Mucosa of stomach (tissue), 1 donor: ENCODE data around the gene CCDC50.

ENCODE experiments used
- H3K27me3 ChIP-seq: one replicate; pipeline ENCODE4 v1.7.0; 2013; ENCODE audit warnings: mild to moderate bottlenecking, low read length; ENCODE audit not compliant: control insufficient read depth, insufficient read depth
- H3K36me3 ChIP-seq: one replicate; pipeline ENCODE4 v1.7.0; 2013; ENCODE audit warnings: low read length; ENCODE audit not compliant: control insufficient read depth, insufficient read depth
- H3K4me1 ChIP-seq: one replicate; pipeline ENCODE4 v1.7.0; 2013; ENCODE audit warnings: mild to moderate bottlenecking, low read length; ENCODE audit not compliant: control insufficient read depth, insufficient read depth
- H3K4me3 ChIP-seq: one replicate; pipeline ENCODE4 v1.7.0; 2013; ENCODE audit warnings: low read length
- H3K9ac ChIP-seq: one replicate; pipeline ENCODE4 v1.7.0; 2013; ENCODE audit warnings: mild to moderate bottlenecking, low read length, moderate library complexity
- H3K9me3 ChIP-seq: one replicate; pipeline ENCODE4 v1.7.0; 2013; ENCODE audit warnings: mild to moderate bottlenecking, low read length, moderate library complexity; ENCODE audit not compliant: control insufficient read depth
- donor health status: Pancreatic carcinoma.

Gene CCDC50

DNA sequence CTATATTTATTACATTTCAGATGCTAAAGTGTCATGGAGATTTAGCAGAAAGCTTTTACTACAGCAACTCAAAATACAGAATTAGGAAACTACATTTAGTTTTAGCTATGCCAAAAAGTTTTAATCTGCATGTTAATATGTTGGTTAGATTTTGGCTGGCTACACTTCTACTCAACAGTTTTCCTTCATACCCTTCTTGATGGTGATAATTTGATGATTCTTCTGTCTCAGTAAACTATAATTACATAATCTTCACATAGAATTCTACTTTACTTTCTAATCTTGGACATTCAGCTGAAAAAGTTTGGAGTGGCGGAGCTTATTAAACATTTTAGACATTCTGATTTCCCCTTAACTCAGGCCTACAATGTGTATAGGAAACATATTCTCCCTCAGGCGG is 11.2 kb downstream of the CCDC50 start:
- Histone ChIP-seq H3K27me3 (no peaks in the 10 kb centered on the region), H3K9ac (no peak overlapping the region), H3K4me1 (peaks cover 12% of the 10 kb centered on the region), H3K36me3 (no peaks in the 10 kb centered on the region), H3K4me3 (no peak overlapping the region), H3K9me3 (no peaks in the 10 kb centered on the region)

DNA sequence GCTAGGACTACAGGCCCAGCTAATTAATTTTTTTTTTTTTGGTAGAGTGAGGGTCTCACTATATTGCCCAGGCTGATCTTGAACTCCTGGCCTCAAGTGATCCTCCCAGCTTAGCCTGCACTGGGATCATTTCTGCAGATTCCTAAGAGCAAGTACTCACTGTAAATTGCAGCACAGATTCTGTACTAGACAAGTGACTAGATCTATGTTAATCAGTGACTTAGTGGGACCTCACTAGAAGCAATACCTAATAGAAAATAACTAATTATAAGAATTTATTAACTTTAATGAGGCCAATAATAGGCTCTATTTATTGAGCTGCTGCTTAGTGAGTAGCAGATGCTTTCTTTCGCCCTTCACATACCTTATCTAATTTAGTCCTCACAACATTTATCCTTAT is 11.8 kb downstream of the CCDC50 start:
- no peaks in the 10 kb centered on the region for H3K9me3 ChIP-seq
- no peak overlapping the region for H3K4me3 ChIP-seq
- H3K27me3 ChIP-seq: no peaks in the 10 kb centered on the region
- no peak overlapping the region for H3K9ac ChIP-seq
- H3K36me3 ChIP-seq: no peaks in the 10 kb centered on the region
- peaks cover 12% of the 10 kb centered on the region for H3K4me1 ChIP-seq

DNA sequence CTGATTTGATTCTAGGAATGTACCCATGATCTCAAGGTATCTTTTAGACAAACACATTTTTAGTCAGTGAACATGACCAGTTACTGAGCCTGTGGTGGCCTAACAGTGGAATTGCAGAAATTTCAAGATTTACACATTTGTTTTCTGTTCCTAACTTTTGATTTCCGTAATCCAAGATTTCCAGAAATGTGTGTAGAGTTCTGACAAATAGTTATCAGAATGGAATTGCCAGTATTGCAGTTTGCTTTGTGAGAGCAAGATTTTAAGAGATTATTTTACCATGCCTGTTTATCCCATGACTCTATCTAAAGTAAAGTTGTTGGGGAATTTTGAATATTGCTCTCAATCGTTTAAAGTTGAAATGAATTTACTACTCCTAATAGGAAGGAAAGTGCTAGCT is 12.8 kb downstream of the CCDC50 start:
- H3K36me3 ChIP-seq: no peaks in the 10 kb centered on the region

DNA sequence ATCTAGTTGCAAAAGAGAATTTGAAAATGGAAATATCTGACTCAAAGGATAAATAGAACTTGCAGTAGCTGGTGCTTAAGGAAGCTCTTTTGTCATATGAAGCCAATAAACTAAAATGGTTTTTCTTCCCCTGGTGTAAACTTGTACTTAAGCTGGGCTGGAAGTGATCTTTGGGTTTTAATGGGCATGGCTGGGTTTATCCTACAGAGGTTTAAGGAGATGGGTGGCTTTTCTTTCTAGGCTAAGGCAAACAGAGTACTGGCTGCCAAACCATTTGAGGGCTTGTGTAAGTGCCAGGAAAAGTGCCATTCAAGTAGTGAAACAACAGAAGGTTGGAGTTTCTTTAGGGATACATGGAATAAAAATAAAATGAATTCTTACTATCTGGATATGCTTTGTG is 13.2 kb downstream of the CCDC50 start:
- no peaks in the 10 kb centered on the region for H3K27me3 ChIP-seq
- no peaks in the 10 kb centered on the region for H3K36me3 ChIP-seq
- H3K9ac ChIP-seq: no peak overlapping the region
- H3K4me1 ChIP-seq: peaks cover 12% of the 10 kb centered on the region
- H3K4me3 ChIP-seq: no peak overlapping the region
- no peaks in the 10 kb centered on the region for H3K9me3 ChIP-seq

More for the DNA sequence above, 12.8 kb downstream of the CCDC50 start:
- H3K27me3 ChIP-seq: no peaks in the 10 kb centered on the region
- H3K4me3 ChIP-seq: no peak overlapping the region
- H3K9me3 ChIP-seq: no peaks in the 10 kb centered on the region
- no peak overlapping the region for H3K9ac ChIP-seq
- peaks cover 12% of the 10 kb centered on the region for H3K4me1 ChIP-seq

DNA sequence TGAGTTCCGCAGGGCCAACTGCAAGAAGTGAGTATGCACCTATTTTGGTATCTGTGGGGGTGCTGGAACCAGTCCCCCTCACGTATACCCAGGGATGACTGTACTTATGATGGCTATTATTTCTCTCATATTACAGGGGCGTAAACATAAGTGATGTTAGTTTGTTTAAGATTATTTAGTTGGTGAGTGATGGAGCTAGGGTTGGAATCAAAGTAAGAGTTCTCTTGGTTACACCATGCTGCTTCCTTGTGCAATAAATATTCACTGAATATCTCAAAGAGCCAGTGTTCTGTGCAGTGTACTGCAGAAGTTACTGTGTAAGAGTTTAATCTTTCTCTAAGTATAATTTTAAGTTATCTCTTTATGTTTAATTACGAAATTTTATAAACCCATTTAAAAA is 13.9 kb downstream of the CCDC50 start:
- Histone ChIP-seq H3K9me3 (no peaks in the 10 kb centered on the region), H3K9ac (no peak overlapping the region), H3K27me3 (no peaks in the 10 kb centered on the region), H3K4me3 (no peak overlapping the region), H3K4me1 (peaks cover 12% of the 10 kb centered on the region), H3K36me3 (no peaks in the 10 kb centered on the region)

DNA sequence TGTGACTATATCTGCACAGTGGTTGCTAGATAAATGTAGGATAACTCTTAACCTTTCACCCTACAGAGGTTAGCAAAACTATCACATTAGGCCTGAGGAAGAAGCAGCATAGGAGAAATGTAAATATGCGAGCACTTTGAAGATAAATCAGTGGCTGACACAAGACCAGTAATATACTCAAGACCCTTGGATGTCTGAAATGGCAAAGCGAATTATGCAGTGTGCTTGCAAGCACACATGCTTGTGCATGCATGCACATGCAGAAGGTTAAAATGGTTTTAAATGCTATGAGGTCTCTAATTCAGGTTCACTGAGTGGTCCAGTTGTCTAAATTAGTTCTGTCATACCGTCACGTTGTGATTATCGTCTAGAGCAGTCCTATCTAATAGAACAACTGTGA is 14.7 kb downstream of the CCDC50 start:
- Histone ChIP-seq H3K4me3 (no peak overlapping the region), H3K9me3 (no peaks in the 10 kb centered on the region), H3K9ac (no peak overlapping the region), H3K27me3 (no peaks in the 10 kb centered on the region), H3K36me3 (no peaks in the 10 kb centered on the region), H3K4me1 (peaks cover 12% of the 10 kb centered on the region)

DNA sequence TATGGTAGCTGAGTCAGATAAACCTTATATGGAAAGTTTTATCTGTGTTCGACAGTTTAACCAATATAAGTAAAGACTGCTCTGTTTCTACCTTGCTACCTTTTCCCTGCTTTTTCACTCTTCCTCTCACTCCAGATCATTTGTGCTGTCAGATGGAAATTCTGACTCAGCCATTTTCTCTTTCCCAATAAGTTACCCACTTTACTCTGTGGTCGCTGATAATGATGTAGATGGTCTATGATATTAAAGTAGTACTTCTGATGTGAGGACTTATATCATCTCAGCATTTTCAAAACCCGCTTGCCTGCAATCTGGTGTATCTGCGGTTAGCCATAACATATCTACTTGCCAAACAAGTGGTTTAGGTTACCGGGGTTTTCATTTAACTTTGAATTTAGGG is 16.1 kb downstream of the CCDC50 start:
- no peak overlapping the region for H3K4me3 ChIP-seq
- no peaks in the 10 kb centered on the region for H3K27me3 ChIP-seq
- no peaks in the 10 kb centered on the region for H3K36me3 ChIP-seq
- H3K9me3 ChIP-seq: no peaks in the 10 kb centered on the region
- H3K4me1 ChIP-seq: peaks cover 12% of the 10 kb centered on the region
- H3K9ac ChIP-seq: no peak overlapping the region

DNA sequence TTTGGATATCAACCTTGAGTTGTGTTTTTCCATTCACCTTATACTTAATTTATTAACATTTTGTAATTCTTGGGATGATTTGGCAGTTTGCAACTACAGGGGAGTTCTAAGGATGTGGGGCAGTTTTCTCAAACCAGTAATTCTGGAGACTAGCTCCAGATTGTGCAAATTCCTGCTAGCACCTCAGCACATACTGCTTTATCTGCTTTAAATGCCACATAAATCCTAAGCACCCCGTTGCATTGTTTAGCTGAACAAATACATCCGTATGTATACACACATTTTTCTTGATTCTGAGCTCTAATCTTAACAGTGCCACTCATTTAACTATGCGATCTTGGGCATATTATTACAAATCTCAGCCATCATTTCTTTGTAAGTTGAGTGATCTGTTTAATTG is 18.0 kb downstream of the CCDC50 start:
- H3K9ac ChIP-seq: no peak overlapping the region
- no peaks in the 10 kb centered on the region for H3K36me3 ChIP-seq
- no peaks in the 10 kb centered on the region for H3K27me3 ChIP-seq
- no peaks in the 10 kb centered on the region for H3K9me3 ChIP-seq
- H3K4me1 ChIP-seq: peaks cover 12% of the 10 kb centered on the region
- no peak overlapping the region for H3K4me3 ChIP-seq

DNA sequence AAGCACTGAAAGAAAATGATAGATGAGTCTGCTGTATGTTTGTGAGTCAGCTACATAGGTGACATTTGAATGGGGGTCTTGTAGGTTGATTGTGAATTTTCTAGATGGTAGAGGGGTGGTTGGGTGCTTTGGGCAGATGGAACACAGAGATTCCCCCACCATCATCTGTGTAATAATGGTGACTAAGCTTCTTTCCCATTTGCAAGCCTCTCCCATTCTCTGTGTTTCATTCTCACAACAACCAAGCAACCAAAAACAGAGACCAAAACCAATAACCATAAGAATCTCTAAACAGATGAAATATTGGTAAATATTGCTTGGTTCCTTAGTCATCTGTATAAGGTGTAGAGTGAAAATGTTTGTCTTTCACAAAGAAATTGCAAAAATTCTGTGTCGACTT is 18.9 kb downstream of the CCDC50 start:
- no peaks in the 10 kb centered on the region for H3K36me3 ChIP-seq
- no peaks in the 10 kb centered on the region for H3K27me3 ChIP-seq
- peaks cover 7% of the 10 kb centered on the region for H3K4me1 ChIP-seq
- H3K9me3 ChIP-seq: no peaks in the 10 kb centered on the region
- H3K9ac ChIP-seq: no peak overlapping the region
- no peak overlapping the region for H3K4me3 ChIP-seq

DNA sequence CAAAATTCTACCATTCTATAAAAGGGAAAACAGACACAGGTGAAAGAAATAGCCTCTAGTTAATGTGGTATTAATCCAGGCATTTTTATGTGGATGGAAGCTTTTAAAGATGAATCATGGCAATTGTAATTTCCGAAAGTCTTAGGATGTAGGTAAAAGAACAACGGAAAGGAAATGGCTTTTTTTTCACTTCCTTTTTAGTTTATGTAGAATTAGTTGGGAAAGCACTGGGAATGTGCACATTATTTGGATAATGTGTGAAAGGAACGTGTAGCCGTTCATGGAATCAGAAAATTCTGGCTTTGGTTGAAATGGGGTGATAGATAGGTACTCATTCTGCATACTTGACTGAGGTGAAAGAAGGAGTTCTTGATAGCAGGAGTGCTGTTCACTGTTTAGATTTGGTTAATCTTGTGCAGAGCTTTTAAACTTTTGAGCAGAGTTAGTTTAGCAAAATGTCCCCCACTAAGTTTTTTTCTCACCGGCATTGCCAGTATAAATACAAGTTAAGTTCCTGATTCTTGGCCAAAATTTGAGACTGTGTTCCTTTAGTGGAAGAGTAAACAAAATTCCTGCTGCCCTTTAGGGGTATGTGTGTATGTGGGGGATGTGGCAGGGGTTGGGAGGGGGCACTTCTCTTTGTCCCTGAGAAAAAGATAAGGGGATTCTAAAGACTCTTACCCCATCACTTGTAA is 21.3 kb downstream of the CCDC50 start:
- Histone ChIP-seq H3K36me3 (no peaks in the 10 kb centered on the region), H3K4me3 (no peak overlapping the region), H3K4me1 (peaks cover 7% of the 10 kb centered on the region), H3K9ac (no peak overlapping the region), H3K9me3 (no peaks in the 10 kb centered on the region), H3K27me3 (no peaks in the 10 kb centered on the region)

DNA sequence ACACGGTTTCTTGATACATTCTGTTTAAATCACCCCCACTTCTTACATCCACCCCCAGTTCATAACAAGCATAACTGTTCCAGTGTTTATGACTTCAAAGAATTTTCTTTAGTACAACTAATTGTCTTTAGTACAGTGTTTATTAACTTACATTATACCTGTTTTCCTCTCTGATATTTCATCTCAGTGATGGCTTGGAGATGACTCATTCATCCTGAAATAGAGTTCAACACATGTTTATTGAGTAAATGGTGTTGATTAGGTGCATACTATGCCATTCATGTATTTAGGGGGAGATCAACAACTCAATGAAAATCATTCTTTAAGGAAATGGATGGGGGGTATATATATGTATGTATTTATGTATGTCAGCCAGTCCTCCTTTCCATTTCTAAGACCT is 22.8 kb downstream of the CCDC50 start:
- Histone ChIP-seq H3K4me3 (no peak overlapping the region), H3K9ac (no peak overlapping the region), H3K36me3 (no peaks in the 10 kb centered on the region), H3K27me3 (no peaks in the 10 kb centered on the region), H3K9me3 (no peaks in the 10 kb centered on the region), H3K4me1 (peaks cover 7% of the 10 kb centered on the region)

DNA sequence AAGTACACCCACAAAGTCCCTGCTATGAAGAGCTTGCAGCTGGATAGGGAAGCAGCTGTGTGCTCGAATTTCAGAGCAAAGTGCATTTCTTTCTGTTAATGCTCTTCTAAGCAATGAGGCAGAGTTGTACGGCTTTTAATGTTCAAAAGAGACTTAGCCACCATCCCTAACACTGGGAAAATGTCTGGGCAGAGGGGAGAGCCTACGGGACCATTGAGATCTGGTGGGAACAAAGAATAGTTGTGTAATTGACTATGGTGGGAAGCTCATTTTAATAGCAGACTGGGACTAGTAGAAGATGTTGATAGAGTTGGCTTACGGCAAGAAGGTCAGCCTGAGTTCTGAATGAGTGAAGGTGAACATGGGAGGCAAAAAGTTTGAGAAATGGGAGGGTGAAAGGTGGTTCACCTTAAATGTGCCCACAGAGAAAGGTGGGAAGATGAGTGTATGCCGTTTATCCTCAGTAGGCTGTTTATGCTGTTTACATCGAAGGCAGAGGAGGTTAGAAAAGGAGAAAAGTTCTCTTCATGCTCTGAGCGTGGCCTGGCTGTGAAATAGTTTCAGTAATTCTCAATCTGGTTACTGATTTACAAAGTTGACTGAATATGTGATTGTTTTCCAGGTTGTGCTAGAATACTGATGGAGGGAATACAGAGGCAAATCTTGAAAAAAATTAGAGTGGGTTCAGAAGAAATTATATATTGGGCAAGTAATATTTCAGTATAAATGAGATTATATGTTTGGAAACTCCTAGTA is 24.0 kb downstream of the CCDC50 start:
- Histone ChIP-seq H3K27me3 (no peaks in the 10 kb centered on the region), H3K9ac (no peak overlapping the region), H3K36me3 (no peaks in the 10 kb centered on the region), H3K4me3 (no peak overlapping the region), H3K9me3 (no peaks in the 10 kb centered on the region), H3K4me1 (peaks cover 10% of the 10 kb centered on the region)
